GM10266 (cell line): Measurements from ENCODE around the gene PTPRN2.

ENCODE experiments used
- DNase-seq: peaks from one replicate; pipeline ENCODE4 v3.0.0; 2012; ENCODE audit errors: extremely low spot score
- TF ChIP-seq, protein P1 (sequence below): IDR thresholded peaks from 2 replicates; pipeline ENCODE4 v1.5.1; 2012; ENCODE audit warnings: mild to moderate bottlenecking, low read depth; ENCODE audit not compliant: control insufficient read depth, insufficient read depth; ENCODE audit errors: missing control alignments

Gene PTPRN2

DNA sequence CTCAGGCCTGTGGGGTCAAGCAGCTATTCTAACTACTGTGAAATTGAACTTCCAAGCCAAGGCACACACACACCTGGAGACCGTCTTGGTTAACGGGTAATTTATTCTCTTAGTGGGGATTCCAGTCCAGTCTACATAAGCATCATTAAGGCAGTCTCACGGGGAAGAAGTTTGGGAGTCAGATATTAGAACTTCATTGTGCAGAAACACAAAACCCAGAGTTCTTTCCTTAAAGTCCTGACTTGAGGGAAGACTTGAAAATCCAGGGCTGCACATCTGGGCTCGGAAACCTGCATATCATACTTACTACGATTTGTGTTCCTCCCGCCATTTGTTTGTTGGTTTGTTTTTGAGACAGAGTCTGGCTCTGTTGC is 112.0 kb downstream of the PTPRN2 start:
- TF ChIP-seq, protein P1, sequence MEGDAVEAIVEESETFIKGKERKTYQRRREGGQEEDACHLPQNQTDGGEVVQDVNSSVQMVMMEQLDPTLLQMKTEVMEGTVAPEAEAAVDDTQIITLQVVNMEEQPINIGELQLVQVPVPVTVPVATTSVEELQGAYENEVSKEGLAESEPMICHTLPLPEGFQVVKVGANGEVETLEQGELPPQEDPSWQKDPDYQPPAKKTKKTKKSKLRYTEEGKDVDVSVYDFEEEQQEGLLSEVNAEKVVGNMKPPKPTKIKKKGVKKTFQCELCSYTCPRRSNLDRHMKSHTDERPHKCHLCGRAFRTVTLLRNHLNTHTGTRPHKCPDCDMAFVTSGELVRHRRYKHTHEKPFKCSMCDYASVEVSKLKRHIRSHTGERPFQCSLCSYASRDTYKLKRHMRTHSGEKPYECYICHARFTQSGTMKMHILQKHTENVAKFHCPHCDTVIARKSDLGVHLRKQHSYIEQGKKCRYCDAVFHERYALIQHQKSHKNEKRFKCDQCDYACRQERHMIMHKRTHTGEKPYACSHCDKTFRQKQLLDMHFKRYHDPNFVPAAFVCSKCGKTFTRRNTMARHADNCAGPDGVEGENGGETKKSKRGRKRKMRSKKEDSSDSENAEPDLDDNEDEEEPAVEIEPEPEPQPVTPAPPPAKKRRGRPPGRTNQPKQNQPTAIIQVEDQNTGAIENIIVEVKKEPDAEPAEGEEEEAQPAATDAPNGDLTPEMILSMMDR, result no peak
- no peak for DNase-seq

- TF ChIP-seq, protein P1, result no peak
- DNase-seq, result no peak
Measured at GRCh38 chr7:158475036-158475678, 112.5 kb downstream of the PTPRN2 start.

DNA sequence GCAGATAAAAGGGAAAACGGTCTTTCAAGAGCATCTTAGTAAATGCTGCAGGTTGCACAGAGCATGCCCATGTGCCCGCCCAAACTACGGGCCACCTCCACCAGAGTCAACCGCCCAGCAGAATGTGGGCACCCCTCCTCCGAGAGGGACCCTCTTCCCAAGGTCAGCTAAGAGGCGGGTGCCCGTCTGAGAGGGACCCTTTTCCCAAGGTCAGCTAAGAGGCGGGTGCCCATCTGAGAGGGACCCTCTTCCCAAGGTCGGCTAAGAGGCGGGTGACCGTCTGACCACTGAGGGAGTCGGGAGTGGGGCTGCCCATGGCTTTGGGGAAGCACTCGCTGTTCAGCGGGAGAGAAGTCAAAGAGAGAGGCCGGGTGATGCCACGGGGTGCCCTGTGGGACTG is 113.1 kb downstream of the PTPRN2 start:
- no peak for DNase-seq
- TF ChIP-seq, protein P1, result no peak

DNA sequence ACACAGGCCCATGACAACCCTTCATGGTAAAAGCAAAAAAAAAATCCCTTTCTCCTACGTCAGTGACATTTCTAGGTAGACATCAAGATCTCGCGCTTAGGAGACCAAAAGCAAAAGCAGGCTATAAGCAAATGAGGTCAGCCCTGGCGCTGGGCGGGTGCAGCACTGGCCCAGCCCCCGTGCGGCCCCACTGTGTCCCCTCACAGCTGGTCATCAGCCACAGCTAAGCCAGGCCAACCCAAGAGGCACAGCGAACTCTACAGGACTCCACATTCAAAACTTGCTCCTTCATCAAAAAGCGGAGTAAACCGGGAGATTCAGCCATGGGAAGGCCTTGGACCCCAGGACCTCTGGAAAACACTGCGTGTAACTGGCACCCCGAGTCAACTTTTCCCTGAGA is 113.7 kb downstream of the PTPRN2 start:
- TF ChIP-seq, protein P1, result no peak
- DNase-seq, result no peak

DNA sequence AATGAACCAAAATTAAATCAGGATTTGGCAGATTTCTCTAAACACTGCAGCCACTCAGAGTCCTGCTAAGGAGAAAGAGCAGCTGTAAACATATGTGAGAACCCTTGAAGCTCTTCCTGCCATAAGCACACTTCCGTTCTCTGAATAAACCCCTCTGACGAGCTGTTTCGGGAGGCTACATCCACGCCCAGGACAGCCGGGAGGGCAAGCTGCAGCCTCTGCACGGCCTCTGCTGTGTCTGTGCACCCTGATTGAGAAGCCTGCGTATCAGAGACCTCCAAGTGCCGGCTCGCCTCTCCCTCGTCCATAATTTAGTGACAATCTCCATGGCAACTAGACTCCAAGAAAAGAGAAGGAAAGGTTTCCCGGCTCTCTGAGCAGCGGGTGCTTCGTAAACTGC is 114.4 kb downstream of the PTPRN2 start:
- TF ChIP-seq, protein P1, result no peak
- DNase-seq, result no peak

GRCh38 chr7:158472596-158472995 is 115.0 kb downstream of the PTPRN2 start:
- no peak for DNase-seq
- TF ChIP-seq, protein P1, result no peak

GRCh38 chr7:158471716-158472115 is 115.9 kb downstream of the PTPRN2 start:
- TF ChIP-seq, protein P1, result no peak

More at GRCh38 chr7:158471716-158472115, 115.9 kb downstream of the PTPRN2 start:
- no peak for DNase-seq
